SK-N-SH treated with all-trans-retinoic acid at 6 μM for 48 hours (cell line): Measurements from ENCODE around the gene IPO7.

Experiments
- ARNTL ChIP-seq: fragments of 450-650 bp; formaldehyde crosslinking; IDR thresholded peaks from 2 replicates; pipeline ENCODE4 v1.5.0; 2020; ENCODE audit warnings: low read depth, mild to moderate bottlenecking, moderate library complexity, borderline replicate concordance
- CREB5 ChIP-seq: fragments of 250-450 bp; sonication (Bioruptor Pico); IDR thresholded peaks from 2 replicates; pipeline ENCODE4 v1.5.1; 2020; ENCODE audit warnings: low read depth, mild to moderate bottlenecking, moderate library complexity
- CSRNP3 ChIP-seq: fragments of 250-450 bp; sonication (Bioruptor Pico); IDR thresholded peaks from 2 replicates; pipeline ENCODE4 v1.5.1; 2021; ENCODE audit warnings: mild to moderate bottlenecking, moderate library complexity
- ISL1 ChIP-seq: fragments of 250-450 bp; sonication (Bioruptor Pico); IDR thresholded peaks from 2 replicates; pipeline ENCODE4 v2.1.2; 2022; ENCODE audit warnings: mild to moderate bottlenecking, moderate library complexity
- PATZ1 ChIP-seq: fragments of 250-450 bp; sonication (Bioruptor Pico); IDR thresholded peaks from 2 replicates; pipeline ENCODE4 v1.8.0; 2020; ENCODE audit warnings: mild to moderate bottlenecking, moderate library complexity, borderline replicate concordance
- TOX ChIP-seq: fragments of 250-450 bp; sonication (Bioruptor Pico); IDR thresholded peaks from 2 replicates; pipeline ENCODE4 v1.8.0; 2021; ENCODE audit warnings: mild to moderate bottlenecking, moderate library complexity, borderline replicate concordance
- TSHZ2 ChIP-seq: fragments of 250-450 bp; sonication (Bioruptor Pico); IDR thresholded peaks from 2 replicates; pipeline ENCODE4 v1.5.0; 2020; ENCODE audit warnings: mild to moderate bottlenecking, moderate library complexity
- ZFP3 ChIP-seq: fragments of 250-450 bp; sonication (Bioruptor Pico); IDR thresholded peaks from 2 replicates; pipeline ENCODE4 v1.5.0; 2020; ENCODE audit warnings: mild to moderate bottlenecking, moderate library complexity

- no peak for TF ChIP-seq TOX (CRISPR knock-in tag)
- TF ChIP-seq ISL1, result no peak
- no peak for TF ChIP-seq CSRNP3 (CRISPR knock-in tag)
- no peak for TF ChIP-seq PATZ1 (CRISPR knock-in tag)
- no peak for TF ChIP-seq CREB5 (CRISPR knock-in tag)
- TF ChIP-seq ZFP3 (CRISPR knock-in tag), result no peak
- TF ChIP-seq TSHZ2 (CRISPR knock-in tag), result no peak
- TF ChIP-seq ARNTL (CRISPR knock-in tag), result no peak
Observed at GRCh38 chr11:9351321-9351881, 33.1 kb upstream of the IPO7 start.
